HG02759 (cell line): Measurements from ENCODE around the gene ARRDC5.
"Not testable (repeated sequence)": the region's sequence is repeated elsewhere in the genome, so short reads cannot be mapped to it uniquely, and the experiment has no call there.

Source experiments
- ATAC-seq: cut with Tn5 transposase; IDR thresholded peaks from one replicate; pipeline ENCODE4 v1.9.1; 2021; ENCODE audit warnings: mild to moderate bottlenecking, moderate library complexity; ENCODE audit not compliant: unreplicated experiment

ARRDC5 gene

DNA sequence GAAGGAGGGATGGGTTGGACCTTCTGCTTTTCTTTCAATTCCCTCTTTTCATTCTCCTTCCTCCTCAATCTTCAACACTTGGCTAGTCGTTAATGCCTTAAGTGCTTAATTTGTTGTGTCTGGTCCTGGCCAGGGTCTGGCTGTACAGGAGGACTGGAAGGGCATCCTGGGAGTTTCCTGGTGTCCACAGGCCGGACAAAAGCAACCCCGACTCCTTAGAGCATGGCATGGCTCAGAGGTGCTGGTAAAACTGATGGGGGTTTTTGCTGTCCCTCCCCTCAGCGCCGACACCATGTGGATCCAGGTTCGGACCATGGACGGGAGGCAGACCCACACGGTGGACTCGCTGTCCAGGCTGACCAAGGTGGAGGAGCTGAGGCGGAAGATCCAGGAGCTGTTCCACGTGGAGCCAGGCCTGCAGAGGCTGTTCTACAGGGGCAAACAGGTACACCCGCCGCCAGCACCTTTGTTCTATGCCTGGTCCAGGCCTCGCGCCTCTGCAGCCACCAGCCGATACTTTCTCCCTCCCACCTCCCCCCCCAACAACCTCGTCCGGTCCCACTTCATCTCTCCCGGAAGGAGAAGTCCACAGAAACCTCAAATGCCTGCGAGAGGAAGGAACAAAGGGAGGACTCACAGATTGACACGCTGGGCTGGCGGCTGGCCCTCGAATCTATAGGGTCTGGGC is 8.0 kb upstream of the ARRDC5 start:
- no peak for ATAC-seq

DNA sequence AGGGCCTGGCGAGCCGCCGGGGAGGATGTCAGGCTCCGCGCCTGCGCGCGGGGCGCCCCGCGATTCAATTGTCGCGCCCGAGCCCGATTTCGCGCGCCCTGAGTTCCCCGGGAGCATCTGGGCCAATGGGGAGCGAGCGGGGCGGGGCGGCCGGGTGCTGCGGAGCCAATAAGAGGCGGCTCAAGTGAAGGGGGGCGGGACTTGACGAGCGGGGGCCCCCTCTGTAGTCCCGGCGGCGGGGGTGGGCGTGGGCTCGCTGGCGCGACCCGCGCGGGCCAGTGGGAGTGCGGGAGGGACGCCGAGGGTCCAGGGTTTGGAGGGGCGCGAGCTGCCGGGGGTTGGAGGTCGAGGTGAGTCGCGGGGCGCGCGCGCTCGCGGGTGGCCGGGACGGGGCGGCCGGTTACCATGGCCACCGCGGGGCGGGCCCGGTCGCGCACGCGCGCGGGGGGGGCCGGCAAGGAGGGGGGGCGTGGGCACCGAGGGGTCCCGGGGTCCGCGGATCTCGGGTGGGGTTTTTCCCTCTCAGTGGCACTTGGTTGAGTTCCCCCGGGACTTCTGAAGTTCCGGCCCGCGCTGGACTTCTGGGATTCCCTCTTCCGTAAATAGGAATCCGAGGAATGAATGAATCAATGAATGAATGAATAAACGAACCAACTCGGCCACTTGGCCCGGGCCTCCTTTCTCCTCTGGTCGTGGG is 7.3 kb upstream of the ARRDC5 start:
- ATAC-seq, result peak; percentile 78

DNA sequence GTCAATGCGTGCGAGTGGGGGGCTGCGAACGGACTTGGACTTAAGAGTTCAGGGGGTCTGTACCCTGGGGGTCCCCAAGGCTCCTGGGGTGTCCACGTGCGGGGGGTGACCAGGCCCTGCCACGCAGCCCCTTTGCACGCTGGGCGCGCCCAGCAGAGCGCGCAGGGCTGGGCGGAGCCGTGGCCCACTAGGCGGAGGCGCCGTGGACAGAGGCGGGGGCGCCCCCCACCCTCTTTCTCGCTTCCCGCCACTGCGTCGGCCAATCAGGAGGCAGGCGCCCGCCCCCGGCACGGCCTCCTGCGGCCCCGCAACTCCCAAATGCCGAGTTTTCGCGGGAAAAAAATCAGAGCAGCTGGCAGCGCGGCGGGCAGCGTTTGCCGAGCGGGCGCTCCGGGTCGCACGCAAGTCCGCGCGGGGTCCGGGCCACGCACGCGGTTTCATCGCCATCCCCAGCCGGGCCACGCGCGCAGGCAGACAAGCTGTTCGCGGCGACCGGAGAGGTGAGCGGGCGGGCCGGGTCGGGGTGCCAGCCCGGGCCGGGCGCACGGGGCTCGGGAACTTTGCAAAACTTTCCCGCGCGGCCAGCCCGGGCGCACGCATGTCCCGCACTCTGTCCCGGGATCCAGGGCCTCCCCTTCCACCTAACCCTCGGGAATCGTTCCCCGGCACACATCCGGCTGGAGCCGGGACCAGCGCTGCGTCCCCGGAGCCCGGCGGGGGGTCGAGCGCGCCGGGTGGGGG is 6.6 kb upstream of the ARRDC5 start, which contains the start of gene UHRF1:
Gene UHRF1, plus strand, starts transcription at position 346 of the 741 bp plus-strand sequence. CDS start 1,385 bp downstream, outside the sequence.
- peak; percentile 26 for ATAC-seq

DNA sequence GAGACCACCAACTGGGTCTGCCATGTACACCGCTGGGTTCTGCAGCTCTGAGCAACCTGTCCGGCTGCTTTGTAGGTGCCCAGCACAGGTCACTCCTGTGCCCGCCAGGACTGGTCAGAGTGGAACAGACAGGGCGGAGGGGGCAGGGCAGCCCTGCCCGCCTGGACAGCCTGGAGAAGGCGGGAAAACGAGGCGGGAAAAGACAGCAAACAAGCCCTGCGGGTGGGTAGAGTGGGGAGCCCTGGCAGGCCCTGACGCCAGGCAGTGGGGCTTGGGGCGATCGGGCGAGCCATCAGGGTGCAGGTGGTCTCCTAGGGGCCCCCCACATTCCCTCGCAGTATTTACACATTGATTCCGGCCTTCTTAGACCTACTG is 6.1 kb upstream of the ARRDC5 start:
- ATAC-seq, result no peak

DNA sequence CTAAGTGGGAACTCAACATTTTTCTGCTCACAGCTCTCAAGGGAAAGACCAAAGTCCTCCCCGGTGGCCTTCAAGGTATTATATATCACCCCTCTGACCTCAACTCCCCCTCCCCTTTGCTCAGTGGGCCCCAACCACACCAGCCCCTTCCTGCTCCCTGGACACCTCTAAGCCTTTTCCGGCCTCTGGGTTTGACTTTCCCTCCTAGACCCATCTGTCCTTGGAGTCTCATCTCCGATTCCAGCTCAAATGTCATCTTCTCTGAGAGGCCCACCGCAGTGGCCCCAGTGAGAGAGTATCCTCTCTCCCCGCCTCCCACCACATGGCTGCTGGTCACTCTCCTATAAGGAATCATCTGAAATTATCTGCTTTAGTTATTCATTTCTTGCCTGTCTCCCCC is 5.7 kb upstream of the ARRDC5 start:
- no peak for ATAC-seq

DNA sequence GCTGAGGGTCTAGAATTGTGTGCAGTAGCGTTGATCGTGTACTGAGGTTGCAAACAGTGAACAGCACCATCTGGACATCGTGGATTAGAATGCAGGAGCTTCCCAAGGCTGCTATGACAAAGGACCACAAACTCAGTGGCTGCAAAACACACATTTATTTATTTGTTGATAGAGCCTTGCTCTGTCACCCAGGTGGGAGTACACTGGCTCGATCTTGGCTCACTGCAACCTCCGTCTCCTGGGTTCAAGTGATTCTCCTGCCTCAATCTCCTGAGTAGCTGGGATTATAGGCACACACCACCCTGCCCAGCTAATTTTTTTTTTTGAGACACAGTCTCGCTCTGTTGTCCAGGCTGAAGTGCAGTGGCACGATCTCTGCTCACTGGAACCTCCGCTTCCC is 4.3 kb upstream of the ARRDC5 start:
- ATAC-seq, result no peak

DNA sequence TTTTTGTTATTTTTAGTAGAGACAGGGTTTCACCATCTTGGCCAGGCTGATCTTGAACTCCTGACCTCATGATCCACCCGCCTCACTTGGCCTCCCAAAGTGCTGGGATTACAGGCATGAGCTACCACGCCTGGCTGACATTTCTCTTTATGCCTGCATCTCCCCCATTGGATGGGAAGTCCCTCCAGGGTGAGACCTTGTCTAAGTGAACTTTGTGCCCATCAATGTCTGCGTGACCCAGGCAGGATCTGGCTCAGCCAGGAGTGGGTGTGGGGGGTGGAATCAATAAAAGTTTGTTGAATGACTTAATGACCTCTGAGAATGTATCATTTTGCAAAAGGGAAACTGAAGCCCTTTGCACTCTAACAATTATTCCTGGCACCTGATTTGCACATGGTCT is 1.8 kb upstream of the ARRDC5 start:
- ATAC-seq, result no peak

DNA sequence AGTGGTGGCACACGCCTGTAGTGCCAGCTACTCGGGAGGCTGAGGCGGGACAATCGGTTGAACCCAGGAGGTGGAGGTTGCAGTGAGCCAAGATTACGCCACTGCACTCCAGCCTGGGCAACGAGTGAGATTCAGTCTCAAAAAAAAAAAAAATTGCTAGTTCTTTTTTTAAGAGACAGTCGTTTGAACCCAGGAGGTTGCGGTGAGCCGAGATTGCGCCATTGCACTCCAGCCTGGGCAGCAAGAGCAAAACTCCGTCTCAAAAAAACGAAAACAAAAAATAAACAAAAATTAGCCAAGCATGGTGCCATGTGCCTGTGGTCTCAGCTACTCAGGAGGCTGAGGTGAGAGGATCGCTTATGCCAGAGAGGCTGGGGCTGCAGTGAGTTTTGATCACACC is 1.8 kb downstream of the ARRDC5 start:
- not testable (repeated sequence) for ATAC-seq

DNA sequence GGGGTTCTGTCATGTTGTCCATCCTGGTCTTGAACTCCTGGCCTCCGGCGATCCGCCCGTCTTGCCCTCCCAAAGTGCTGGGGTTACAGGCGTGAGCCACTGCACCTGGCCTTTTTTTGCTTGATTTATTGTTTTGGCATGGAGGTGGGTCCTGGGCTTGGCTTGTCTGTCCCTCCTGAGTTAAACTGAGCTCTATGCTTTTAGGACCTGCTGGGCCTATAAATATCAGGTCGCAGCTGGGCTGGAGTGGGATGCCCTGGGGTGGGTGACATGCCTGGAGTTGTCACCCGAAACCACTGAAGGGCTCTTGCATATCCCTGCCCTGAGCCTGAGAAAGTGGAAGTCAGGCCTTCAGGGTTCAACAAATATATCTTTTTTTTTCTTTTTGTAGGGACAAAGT is 5.5 kb downstream of the ARRDC5 start:
- ATAC-seq, result no peak

DNA sequence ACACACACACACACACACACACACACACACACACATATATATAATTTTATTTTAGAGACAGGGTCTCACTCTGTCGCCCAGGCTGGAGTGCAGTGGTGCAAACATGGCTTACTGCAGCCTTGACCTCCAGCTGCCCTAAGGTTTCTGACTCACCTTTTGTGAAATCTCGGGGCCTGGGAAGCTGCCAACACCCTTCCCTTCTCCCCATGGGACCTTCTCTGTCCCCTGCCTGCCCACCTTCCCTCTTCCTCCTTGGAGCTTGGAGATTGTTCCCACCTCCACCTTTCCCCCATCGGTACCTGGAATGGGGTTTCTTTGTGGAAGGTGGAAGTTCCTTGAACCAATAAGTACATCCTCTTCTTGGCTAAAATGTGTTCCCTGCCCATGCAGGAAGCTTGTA is 6.3 kb downstream of the ARRDC5 start:
- ATAC-seq, result no peak

DNA sequence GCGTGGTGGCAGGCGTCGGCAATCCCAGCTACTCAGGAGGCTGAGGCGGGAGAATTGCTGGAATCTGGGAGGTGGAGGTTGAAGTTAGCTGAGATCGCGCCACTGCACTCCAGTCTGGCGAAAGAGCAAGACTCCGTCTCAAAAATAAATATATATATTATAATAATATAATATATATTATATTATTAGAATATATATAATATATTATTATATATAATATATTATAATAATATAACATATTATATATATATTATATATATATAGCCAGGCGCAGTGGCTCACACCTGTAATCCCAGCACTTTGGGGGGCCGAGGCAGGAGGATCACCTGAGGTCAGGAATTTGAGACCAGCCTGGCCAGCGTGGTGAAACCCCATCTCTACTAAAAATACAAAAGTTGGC is 9.7 kb downstream of the ARRDC5 start:
- not testable (repeated sequence) for ATAC-seq

DNA sequence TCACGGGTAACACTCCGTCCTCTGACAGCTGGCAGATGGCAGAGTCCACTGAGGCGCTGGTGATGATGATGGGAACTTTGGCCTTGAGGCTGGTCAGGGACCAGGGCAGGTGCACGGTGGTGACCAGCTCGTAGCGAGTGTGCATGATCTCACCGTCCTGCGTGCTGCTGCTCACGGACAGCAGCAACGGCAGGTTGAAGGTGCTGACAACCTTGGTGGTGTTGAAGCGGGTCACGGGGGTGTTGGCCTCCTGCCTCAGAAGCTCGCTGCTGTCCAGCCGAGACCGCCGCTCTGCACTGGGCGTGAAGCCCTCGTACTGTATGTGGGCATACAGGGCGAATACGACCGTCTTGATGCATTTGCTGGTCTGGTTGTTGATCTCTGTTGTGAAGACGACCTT is 11.6 kb downstream of the ARRDC5 start:
- no peak for ATAC-seq

DNA sequence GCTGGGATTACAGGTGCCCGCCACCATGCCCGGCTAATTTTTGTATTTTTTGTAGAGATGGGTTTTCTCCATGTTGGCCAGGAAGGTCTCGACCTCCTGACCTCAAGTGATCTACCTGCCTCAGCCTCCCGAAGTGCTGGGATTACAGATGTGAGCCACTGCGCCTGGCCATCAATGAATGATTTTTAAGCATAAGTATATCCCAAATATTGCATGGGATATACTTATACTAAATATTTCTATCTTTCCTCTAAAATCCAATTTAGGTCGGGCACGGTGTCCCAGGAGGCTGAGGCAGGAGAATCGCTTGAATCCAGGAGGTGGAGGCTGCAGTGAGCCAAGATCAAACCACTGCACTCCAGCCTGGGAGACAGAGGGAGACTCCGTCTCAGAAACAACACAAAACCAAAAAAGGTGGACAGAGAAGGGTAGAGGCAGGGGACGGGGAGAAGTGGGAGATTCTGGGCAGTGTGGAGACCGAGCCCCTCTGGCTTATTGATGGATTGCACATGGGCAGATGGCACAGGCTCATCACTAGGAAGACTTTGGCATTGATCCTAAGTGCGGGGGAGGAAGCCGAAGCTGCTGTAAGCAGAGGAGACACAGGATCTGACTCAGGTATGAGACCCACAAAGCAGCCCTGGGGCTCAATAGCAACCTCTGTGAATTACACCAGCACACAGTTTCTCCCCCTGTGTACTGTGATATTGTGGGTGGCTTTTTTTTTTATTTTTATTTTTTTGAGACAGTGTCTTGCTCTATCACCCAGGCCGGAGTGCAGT is 13.5 kb downstream of the ARRDC5 start:
- ATAC-seq, result no peak

DNA sequence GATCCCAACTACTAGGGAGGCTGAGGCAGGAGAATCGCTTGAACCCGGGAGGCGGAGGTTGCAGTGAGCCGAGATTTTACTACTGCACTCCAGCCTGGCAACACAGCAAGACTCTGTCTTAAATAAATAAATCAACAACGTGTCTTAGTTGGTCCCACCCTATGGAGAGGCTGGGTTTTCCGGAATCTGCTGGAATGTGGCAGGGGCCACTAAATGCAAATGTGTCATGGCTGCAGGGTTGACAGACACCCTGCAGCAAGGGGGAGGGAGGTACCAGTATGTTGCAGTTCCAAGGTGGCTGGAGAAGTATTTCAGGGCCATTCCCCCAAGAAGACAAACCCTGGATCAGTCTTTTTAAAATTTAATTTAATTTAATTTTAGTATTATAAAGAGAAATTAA is 14.9 kb downstream of the ARRDC5 start:
- ATAC-seq, result not testable (repeated sequence)

DNA sequence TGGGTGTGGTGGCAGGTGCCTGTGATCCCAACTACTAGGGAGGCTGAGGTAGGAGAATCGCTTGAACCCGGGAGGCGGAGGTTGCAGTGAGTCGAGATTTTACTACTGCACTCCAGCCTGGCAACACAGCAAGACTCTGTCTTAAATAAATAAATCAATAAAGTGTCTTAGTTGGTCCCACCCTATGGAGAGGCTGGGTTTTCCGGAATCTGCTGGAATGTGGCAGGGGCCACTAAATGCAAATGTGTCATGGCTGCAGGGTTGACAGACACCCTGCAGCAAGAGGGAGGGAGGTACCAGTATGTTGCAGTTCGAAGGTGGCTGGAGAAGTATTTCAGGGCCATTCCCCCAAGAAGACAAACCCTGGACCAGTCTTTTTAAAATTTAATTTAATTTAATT is 17.7 kb downstream of the ARRDC5 start:
- ATAC-seq, result not testable (repeated sequence)

DNA sequence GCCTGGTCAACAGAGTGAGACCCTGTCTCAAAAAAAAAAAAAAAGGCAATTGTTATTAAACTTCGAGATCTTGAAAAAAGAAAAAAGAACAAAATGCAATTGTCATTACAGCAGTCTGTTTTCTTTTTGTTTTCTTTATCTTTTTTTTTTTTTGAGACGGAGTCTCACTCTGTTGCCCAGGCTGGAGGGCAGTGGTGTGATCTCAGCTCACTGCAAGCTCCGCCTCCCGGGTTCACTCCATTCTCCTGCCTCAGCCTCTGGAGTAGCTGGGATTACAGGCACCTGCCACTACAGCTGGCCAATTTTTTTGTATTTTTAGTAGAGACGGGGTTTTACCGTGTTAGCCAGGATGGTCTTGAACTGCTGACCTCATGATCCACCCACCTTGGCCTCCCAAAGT is 19.8 kb downstream of the ARRDC5 start:
- ATAC-seq, result not testable (repeated sequence)

DNA sequence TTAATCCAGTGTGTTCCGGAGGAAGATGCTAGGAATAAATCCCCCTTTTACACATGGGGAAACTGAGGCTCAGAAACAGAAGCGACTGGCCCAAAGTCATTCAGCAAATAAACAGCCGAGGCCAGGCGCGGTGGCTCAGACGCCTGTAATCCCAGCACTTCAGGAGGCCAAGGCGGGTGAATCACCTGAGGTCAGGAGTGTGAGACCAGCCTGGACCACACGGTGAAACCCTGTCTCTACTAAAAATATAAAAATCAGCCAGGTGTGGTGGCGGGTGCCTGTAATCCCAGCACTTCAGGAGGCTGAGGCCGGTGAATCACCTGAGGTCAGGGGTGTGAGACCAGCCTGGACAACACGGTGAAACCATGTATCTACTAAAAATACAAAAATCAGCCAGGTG is 23.7 kb downstream of the ARRDC5 start:
- no peak for ATAC-seq

DNA sequence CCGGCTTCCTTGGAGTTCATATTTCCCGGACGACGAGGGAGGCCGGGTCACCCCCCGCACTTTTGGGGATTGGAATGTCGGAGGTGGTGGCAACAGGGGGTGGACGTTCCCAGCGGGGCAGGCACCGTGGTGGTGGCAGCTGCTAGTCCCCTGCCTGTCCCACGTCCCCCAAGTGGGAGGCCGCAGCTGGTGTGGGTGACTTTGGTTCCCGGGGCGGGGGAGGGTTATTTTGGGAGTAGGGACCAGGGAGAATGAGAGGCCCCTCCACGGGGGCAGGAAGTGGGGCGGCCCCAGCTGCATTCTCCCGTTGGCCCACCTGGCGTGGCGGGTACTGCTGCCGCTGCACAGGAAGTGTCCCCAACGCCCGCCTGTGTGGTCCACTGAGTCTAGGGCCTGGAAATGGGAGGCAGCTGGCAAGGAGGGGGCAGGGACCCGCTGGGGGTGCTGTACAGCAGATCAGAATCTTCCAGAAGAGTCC is 24.2 kb downstream of the ARRDC5 start:
- ATAC-seq, result no peak

DNA sequence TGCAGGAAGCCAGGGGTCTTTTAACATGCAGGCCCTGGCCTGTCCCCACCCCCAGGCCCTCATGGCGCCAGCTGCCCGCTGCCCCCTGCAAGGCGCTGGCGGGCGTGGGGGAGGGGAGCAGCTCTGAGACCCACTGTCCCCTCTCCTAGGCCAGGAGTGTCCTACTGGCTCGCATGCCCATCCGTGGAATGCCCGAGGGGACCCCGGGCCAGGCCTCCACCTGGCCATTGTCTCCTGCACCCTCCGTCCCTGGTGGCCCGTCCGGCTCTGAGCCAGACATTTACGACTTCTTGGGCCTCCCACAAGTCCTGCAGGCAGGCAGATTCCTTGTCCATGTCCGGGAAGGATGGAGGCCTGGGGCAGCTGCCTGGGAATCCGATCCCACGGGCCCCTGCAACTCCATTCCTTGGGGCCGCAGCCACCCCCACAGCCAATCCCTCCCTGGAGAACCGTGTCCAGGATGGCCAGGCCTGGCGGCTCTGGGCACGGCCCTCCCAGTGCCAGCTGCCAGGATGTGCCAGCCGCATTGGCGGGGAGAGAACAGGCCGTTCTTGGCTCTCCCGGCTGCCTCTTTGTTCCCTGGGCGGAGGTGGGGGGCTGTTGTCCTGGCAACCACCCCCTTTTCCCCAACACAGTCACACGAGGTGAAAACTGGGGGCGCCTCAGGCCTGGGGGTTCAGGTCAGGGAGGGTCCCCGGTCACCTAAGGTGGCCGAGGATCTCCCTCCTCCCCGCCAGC is 24.8 kb downstream of the ARRDC5 start:
- no peak for ATAC-seq

DNA sequence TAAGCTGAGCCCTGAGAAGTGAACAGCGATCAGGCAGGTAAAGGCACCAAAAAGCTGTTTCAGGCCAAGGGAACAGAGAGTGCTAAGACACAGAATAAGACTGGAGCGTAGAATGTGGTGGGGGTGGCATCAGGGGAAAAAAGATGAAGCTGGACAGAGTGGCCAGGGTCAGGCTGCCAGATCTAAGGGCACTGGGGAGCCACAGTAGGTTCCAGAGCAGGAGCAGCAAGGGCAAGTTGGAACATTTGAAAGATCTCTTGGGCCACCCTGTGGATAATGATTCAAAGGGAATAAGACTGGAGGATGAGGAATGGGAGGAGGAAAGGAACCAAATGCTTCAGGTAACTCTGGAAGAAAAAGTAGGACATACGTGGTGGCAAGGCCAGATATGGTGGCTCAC is 28.8 kb downstream of the ARRDC5 start:
- ATAC-seq, result no peak
